Pancreas (tissue), 10 donors: ENCODE measurements around the gene UBE2S. TPM values are rescaled to one million over a fixed set of nuclear protein-coding genes. Genes with fewer than 3 reads are reported as not detected.

Source experiments
- ATAC-seq, 4 donors: fragments of 200-7000 bp; cut with Tn5 transposase; one replicate each; pipeline versions ENCODE4 v1.8.0 to v1.9.1; 2020; ENCODE audit warnings: mild to moderate bottlenecking in 4 of 4, moderate library complexity in 4 of 4
- DNase-seq, 6 donors: peaks; one replicate each; pipeline ENCODE4 v3.0.0-alpha.2; 2020
- FAIRE-seq: peaks from 2 replicates; lab custom pipeline; 2012; peaks lifted over from hg19 to GRCh38; lab: Jason Lieb, UNC
- H3K27ac ChIP-seq, 4 donors: fragments of 200-600 bp; sonication (generic); 1 replicate in 3 of 4; 2 replicates in 1 of 4; pipeline versions ENCODE4 v1.5.0 to v1.8.0; 2020
- H3K27me3 ChIP-seq, 4 donors: fragments of 200-600 bp; one replicate each; pipeline ENCODE4 v1.8.0; 2021
- H3K36me3 ChIP-seq, 3 donors: fragments of 200-600 bp; sonication (generic) in 1 of 3; one replicate each; pipeline versions ENCODE4 v1.5.0 to v1.8.0; 2020 to 2021
- H3K4me1 ChIP-seq, 3 donors: fragments of 200-600 bp; one replicate each; pipeline ENCODE4 v1.8.0; 2021
- H3K4me3 ChIP-seq, 4 donors: fragments of 200-600 bp; sonication (generic) in 2 of 4; one replicate each; pipeline versions ENCODE4 v1.5.0 to v1.8.0; 2020 to 2021
- H3K9me3 ChIP-seq, 4 donors: fragments of 200-600 bp; one replicate each; pipeline ENCODE4 v1.8.0; 2021
- CTCF ChIP-seq, 4 donors: fragments of 200-600 bp; sonication (generic) in 3 of 4; IDR thresholded peaks; one replicate each; pipeline versions ENCODE4 v1.5.0 to v1.8.0; 2021; ENCODE audit warnings: antibody characterized with exemption in 4 of 4
- WGBS, 2 donors: extraction: QIAGEN DNeasy Blood & Tissue Kit; methylation state at CpG; one replicate each; pipeline ENCODE4 v1.1.7; 2013; 5-methylcytosine and 5-hydroxymethylcytosine counted together
- intact Hi-C, 3 donors: fragments of 100-400 bp; cut with DNase I; formaldehyde crosslinking; loops; one replicate each; pipeline versions ENCODE4 v1.11.1 to v1.14.2; 2022
- polyA plus RNA-seq, 2 donors: library from polyadenylated mRNA; stranded (reverse); fragments of 200-250 nt; gene quantifications; one replicate each; pipeline ENCODE4 v1.2.3, GENCODE V29; 2013
- total RNA-seq, 6 donors: library from RNA; stranded (reverse); fragmentation: NEBNext Ultra II Directional in 4 of 6; extraction: Animal tissue kit (Norgen Biotek cat#: 25700) in 4 of 6; gene quantifications; one replicate each; pipeline versions ENCODE4 v1.2.1 to v1.2.4, GENCODE V29; 2021 to 2023
- donor health status: healthy with polysubstance abuse.
- donor health status: DM: no; HTN: no; CAD: no; lungs with moderate emphysema.
- donor health status: DM: no; HTN: no; CAD: no.
- donor health status: control.
- donor health status: control.
- donor health status: Bipolar disorder and iron deficiency.
- donor health status: DM: yes; HTN: yes; CAD: no.
- donor health status: DM: no; HTN: no; CAD: no.
- donor health status: DM: no; HTN: no; CAD: no.
- donor health status: DM: yes; HTN: yes; CAD: no.

The UBE2S gene
- total and polyA plus RNA-seq, 8 donors, result 2.0 to 7.3 (median 4.4) TPM

- no peak for TF ChIP-seq CTCF (IDR thresholded peaks at IDR 0.05)
- 6% methylated on average over 38 to 39 of the region's 39 CpGs for WGBS, 2 donors
- ATAC-seq (no peak), FAIRE-seq (no peak), DNase-seq (peak in 1 of 6 donors; percentile 46)
- Histone ChIP-seq H3K36me3 (no peaks in the 10 kb centered on the region), H3K27me3 (peaks cover 0 to 26% (median 5%) of the 10 kb centered on the region in 4 donors), H3K4me3 (no peak overlapping the region), H3K27ac (no peak overlapping the region), H3K9me3 (no peaks in the 10 kb centered on the region), H3K4me1 (no peaks in the 10 kb centered on the region)
- intact Hi-C loops, result no loop called here
These were observed 33.0 kb upstream of the UBE2S start for GRCh38 chr19:55440411-55441105.

- no peak for ATAC-seq
- H3K27me3 ChIP-seq, result peaks cover 0 to 18% (median 3%) of the 10 kb centered on the region in 4 donors
- intact Hi-C loops, result no loop called here
- no peak for TF ChIP-seq CTCF (IDR thresholded peaks at IDR 0.05)
- no peaks in the 10 kb centered on the region for H3K9me3 ChIP-seq
- H3K27ac ChIP-seq, result no peak overlapping the region
- no peak for DNase-seq
- H3K4me1 ChIP-seq, result no peaks in the 10 kb centered on the region
- no peak overlapping the region for H3K4me3 ChIP-seq
- no peak for FAIRE-seq
- H3K36me3 ChIP-seq, result no peaks in the 10 kb centered on the region
- WGBS, 2 donors, result 60 to 78% methylated on average over 5 of the region's 5 CpGs
These were observed 31.5 kb upstream of the UBE2S start for GRCh38 chr19:55439052-55439451.

- intact Hi-C loops, result no loop called here
- peak in 5 of 6 donors; percentile 31 to 79 (median 69) for DNase-seq
- peak; percentile 78 to 98 (median 87) for ATAC-seq
- Histone ChIP-seq H3K27ac (no peak overlapping the region), H3K4me3 (no peak overlapping the region), H3K36me3 (no peaks in the 10 kb centered on the region), H3K4me1 (no peaks in the 10 kb centered on the region), H3K9me3 (no peaks in the 10 kb centered on the region), H3K27me3 (peaks cover 0 to 17% (median 4%) of the 10 kb centered on the region in 4 donors)
- FAIRE-seq, result no peak
- 5 to 6% methylated on average over 17 of the region's 17 CpGs for WGBS, 2 donors
- no peak for TF ChIP-seq CTCF (IDR thresholded peaks at IDR 0.05)
These were observed 29.8 kb upstream of the UBE2S start for GRCh38 chr19:55437410-55437809.

- 34 to 37% methylated on average over 8 of the region's 8 CpGs for WGBS, 2 donors
- no peak for FAIRE-seq
- intact Hi-C loops, result no loop called here
- no peak for ATAC-seq
- Histone ChIP-seq H3K27me3 (peaks cover 0 to 18% (median 7%) of the 10 kb centered on the region in 4 donors), H3K4me3 (no peak overlapping the region), H3K27ac (no peak overlapping the region), H3K36me3 (no peaks in the 10 kb centered on the region), H3K9me3 (no peaks in the 10 kb centered on the region), H3K4me1 (no peaks in the 10 kb centered on the region)
- no peak for DNase-seq
- TF ChIP-seq CTCF (IDR thresholded peaks at IDR 0.05), result no peak
These were observed 29.3 kb upstream of the UBE2S start for GRCh38 chr19:55436847-55437246.

- no peak for FAIRE-seq
- no peak for TF ChIP-seq CTCF (IDR thresholded peaks at IDR 0.05)
- Histone ChIP-seq H3K9me3 (no peaks in the 10 kb centered on the region), H3K27me3 (peaks cover 0 to 8% (median 3%) of the 10 kb centered on the region in 4 donors), H3K4me3 (no peak overlapping the region), H3K27ac (no peak overlapping the region), H3K4me1 (no peaks in the 10 kb centered on the region), H3K36me3 (no peaks in the 10 kb centered on the region)
- DNase-seq, result no peak
- intact Hi-C loops, result no loop called here
- WGBS, 2 donors, result 76 to 83% methylated on average over 4 of the region's 4 CpGs
- no peak for ATAC-seq
These were observed 27.4 kb upstream of the UBE2S start for GRCh38 chr19:55435020-55435419.
